Activated T-helper 1 cell treated with anti-CD3 and anti-CD28 coated beads, Interleukin-2, amount 50 U/mL, for 16 hours (primary cell): ENCODE data around the gene RC3H2.

Experiments used
- DNase-seq, 2 donors: peaks; one replicate each; pipeline ENCODE4 v3.0.0-alpha.2; 2020; ENCODE audit warnings: low read depth in 1 of 2, low spot score in 1 of 2

The RC3H2 gene, protein sequence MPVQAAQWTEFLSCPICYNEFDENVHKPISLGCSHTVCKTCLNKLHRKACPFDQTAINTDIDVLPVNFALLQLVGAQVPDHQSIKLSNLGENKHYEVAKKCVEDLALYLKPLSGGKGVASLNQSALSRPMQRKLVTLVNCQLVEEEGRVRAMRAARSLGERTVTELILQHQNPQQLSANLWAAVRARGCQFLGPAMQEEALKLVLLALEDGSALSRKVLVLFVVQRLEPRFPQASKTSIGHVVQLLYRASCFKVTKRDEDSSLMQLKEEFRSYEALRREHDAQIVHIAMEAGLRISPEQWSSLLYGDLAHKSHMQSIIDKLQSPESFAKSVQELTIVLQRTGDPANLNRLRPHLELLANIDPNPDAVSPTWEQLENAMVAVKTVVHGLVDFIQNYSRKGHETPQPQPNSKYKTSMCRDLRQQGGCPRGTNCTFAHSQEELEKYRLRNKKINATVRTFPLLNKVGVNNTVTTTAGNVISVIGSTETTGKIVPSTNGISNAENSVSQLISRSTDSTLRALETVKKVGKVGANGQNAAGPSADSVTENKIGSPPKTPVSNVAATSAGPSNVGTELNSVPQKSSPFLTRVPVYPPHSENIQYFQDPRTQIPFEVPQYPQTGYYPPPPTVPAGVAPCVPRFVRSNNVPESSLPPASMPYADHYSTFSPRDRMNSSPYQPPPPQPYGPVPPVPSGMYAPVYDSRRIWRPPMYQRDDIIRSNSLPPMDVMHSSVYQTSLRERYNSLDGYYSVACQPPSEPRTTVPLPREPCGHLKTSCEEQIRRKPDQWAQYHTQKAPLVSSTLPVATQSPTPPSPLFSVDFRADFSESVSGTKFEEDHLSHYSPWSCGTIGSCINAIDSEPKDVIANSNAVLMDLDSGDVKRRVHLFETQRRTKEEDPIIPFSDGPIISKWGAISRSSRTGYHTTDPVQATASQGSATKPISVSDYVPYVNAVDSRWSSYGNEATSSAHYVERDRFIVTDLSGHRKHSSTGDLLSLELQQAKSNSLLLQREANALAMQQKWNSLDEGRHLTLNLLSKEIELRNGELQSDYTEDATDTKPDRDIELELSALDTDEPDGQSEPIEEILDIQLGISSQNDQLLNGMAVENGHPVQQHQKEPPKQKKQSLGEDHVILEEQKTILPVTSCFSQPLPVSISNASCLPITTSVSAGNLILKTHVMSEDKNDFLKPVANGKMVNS

GRCh38 chr9:122904823-122905710 is at the start of gene RC3H2:
TSS of gene RC3H2 (minus strand) at chr9:122905359. CDS start at chr9:122897509, 7,850 bp downstream.
- peak; percentile 94 to 95 for DNase-seq

GRCh38 chr9:122954253-122954691 is 49.1 kb upstream of the RC3H2 start:
- DNase-seq = no peak

- no peak for DNase-seq
Measured at GRCh38 chr9:122951056-122951455, 45.9 kb upstream of the RC3H2 start.

GRCh38 chr9:122950263-122950662 is 45.1 kb upstream of the RC3H2 start:
- DNase-seq = no peak

- no peak for DNase-seq
Measured at GRCh38 chr9:122949696-122950095, 44.5 kb upstream of the RC3H2 start.

DNA sequence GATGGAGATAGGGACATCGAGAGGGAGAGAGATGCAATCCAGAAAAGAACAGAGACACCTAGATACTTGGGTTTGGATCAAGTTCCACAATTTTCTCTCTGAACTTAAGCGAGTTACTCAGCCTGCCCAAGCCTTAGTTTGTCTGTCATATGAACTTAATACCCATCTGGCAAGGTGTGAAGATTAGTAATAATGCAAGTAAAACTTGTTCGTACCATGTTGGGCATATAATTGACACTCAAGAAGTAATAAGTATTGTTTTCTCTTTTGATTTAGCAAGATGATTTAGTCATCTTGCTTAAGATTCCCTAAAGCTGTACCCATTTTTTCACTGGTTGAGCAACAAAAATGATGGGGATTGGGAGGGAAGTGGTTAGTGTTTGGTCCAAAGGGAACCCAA is 43.2 kb upstream of the RC3H2 start:
- DNase-seq = no peak

- DNase-seq = no peak
Measured at GRCh38 chr9:122946461-122947005, 41.4 kb upstream of the RC3H2 start.

DNA sequence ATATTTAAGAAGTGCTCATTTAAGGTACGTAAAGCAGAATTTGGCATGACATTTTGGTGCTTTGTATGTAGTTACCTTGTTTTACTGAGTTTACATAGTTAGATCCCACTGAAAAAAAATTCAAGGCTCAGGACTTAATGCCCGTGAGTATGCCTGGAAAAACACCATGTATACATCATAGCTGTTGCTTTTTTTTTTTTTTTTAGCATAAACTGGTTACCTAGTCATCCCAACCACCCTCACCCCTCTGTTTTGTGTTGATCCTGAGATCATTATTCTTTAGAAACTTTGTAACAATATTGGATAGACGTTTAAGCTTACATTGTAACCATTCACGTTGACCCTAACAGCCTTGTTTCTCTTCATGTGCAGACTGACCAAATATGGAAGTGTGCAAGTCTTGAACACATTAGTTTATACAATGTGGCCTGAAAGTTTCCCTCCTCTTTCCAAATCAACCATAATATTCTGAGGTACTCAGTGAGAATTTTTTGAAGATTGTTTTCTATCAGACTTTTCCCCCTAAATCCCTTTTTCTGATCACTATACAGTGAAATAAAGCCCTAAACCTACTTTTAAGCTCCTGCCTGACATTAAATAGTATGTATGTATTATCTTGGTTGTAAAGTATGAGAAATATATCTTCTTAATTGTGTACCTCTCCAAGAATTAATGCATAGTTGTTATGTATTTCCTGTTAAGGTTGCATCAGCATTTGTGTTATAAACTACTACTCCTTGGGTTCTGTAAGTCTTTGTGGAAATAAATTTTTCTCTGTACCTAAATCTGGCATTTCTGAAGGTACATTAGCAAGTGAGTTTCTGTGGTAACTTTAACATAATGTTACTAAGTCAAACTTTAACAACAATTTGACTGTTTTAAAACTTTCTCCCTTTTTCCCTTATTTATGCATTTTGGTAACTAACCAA is 40.1 kb upstream of the RC3H2 start:
- no peak for DNase-seq

DNA sequence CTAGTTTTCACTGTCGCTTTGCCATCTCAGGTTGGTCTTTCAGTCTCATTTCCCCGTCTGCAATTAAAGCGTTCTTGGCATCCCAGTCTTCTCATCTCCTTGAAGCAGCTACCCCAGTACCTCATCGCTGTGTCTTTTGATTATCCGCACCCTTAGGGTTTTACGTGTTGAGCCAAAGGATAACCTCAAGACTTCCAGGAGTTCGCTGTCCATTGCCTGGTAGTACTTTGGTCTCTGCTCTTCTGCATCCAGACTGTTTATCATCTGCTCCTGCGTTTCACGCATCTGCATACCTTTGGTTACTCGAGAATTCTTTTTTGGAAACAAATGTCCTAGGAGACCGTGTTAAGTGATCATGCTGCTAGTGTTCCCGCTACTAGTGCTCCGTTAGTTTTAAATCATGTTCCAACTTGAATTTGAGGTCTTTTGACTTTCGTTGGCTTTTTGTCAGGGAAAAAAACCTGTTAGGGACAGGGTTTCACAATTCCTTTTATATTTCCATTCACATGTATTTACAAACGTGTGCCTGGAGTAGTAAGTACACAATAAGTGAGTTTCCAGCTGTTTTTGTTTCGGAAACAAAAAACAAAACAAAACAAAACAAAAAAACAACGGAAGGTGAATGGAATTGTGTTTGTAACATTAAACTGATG is 36.5 kb upstream of the RC3H2 start:
- DNase-seq = no peak

DNA sequence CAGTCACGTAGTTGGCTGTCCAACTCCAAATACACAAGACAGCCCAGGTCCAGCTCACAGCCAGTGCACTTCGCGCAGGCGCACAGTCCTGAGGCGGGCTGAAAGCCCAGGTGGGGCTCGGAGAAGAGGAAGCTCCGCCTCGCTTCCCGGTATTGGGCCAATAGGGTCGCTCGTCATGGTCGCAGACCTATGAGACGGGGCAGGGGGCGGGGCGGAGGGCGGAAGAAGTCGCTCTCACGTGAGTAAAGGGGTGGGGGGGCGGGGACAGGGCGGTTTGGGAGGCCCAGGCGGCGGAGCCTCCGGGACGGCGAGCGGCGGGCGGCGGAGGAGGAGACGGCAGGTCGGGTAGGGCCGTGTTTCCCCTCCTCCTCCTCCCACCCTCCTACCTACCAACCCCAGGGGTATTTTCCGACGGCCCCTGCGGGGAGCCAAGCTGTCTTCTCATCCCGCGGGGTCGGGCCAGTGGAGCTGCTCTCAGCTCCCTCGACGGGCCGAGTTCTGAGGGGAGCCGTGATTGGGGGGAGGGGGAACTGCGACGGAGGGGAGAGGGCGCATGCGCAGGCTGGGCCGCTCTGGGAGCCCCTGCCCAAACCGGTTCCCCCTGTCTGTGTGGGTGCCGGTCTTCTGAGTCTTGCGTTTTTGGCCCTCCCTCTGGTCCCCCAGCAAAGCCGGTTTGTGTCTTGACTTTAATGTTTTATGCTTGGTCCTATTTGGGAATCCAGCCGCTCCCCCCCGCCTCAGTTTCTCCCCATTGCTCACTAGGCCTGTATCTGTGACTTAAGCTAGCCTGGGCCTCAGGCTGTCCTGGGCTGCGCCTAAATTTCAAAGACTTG is 35.8 kb upstream of the RC3H2 start, which contains the start of gene RABGAP1:
Gene RABGAP1 (plus strand): TSS at position 272 of the 833 bp plus-strand sequence. CDS start 16,040 bp downstream, outside the sequence.
- DNase-seq = peak; percentile 97

- no peak for DNase-seq
Measured at GRCh38 chr9:122940454-122940748, 35.2 kb upstream of the RC3H2 start.

DNA sequence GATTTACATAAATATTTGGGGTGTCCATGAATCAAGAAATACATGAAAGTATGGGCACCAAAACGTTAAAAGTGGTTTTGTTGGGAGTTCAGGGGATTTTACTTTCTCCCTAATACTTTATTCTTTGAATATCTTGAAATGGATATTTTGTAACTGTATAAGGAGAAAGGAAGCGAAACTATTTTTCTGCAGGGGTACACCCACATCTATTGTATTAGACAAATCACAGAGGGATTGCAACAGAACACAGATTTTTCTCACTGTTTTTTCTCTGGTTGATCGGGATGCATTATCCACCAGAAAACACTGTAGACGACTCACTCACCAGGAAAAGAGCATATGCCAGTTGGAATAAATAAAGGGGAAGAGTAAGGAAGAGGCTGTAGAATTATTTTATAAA is 34.4 kb upstream of the RC3H2 start:
- no peak for DNase-seq

- no peak for DNase-seq
Measured at GRCh38 chr9:122936883-122937282, 31.7 kb upstream of the RC3H2 start.

GRCh38 chr9:122936464-122936863 is 31.3 kb upstream of the RC3H2 start:
- DNase-seq = no peak

- DNase-seq = peak; percentile 67 to 82
Measured at GRCh38 chr9:122931226-122932121, 26.3 kb upstream of the RC3H2 start, which contains the start of gene ZBTB26. TSS of gene ZBTB26 (minus strand) at chr9:122931512. CDS start at chr9:122919934, 11,578 bp downstream.

- DNase-seq = no peak
Measured at GRCh38 chr9:122930541-122931225, 25.5 kb upstream of the RC3H2 start.
